GM21717 (cell line): ENCODE measurements around the gene HMCN2.

Experiments
- ATAC-seq: cut with Tn5 transposase; IDR thresholded peaks from one replicate; pipeline ENCODE4 v1.9.1; 2021; ENCODE audit warnings: mild to moderate bottlenecking, moderate library complexity; ENCODE audit not compliant: unreplicated experiment

The HMCN2 gene

GRCh38 chr9:130305381-130305780 lies 39.8 kb downstream of the HMCN2 start:
- ATAC-seq: no peak

GRCh38 chr9:130306823-130307666 lies 41.5 kb downstream of the HMCN2 start:
- no peak for ATAC-seq

- ATAC-seq: no peak
Measured at GRCh38 chr9:130307667-130307943, 42.0 kb downstream of the HMCN2 start.

- ATAC-seq: no peak
Measured at GRCh38 chr9:130308081-130308571, 42.6 kb downstream of the HMCN2 start.

GRCh38 chr9:130309689-130310455 lies 44.3 kb downstream of the HMCN2 start:
- ATAC-seq: no peak

- ATAC-seq: no peak
Measured at GRCh38 chr9:130310456-130310855, 44.9 kb downstream of the HMCN2 start.

- no peak for ATAC-seq
Measured at GRCh38 chr9:130311003-130311402, 45.4 kb downstream of the HMCN2 start.

GRCh38 chr9:130311408-130312140 lies 46.0 kb downstream of the HMCN2 start:
- no peak for ATAC-seq

- no peak for ATAC-seq
Measured at GRCh38 chr9:130313103-130313858, 47.7 kb downstream of the HMCN2 start.

- no peak for ATAC-seq
Measured at GRCh38 chr9:130315446-130316226, 50.1 kb downstream of the HMCN2 start.

- ATAC-seq: no peak
Measured at GRCh38 chr9:130316430-130316829, 50.9 kb downstream of the HMCN2 start.

- ATAC-seq: no peak
Measured at GRCh38 chr9:130319300-130319699, 53.7 kb downstream of the HMCN2 start.

- ATAC-seq: no peak
Measured at GRCh38 chr9:130319944-130320712, 54.6 kb downstream of the HMCN2 start.

- ATAC-seq: no peak
Measured at GRCh38 chr9:130320723-130321481, 55.3 kb downstream of the HMCN2 start.

- no peak for ATAC-seq
Measured at GRCh38 chr9:130321539-130321938, 56.0 kb downstream of the HMCN2 start.

- no peak for ATAC-seq
Measured at GRCh38 chr9:130323051-130323745, 57.6 kb downstream of the HMCN2 start.

- ATAC-seq: no peak
Measured at GRCh38 chr9:130325921-130326320, 60.4 kb downstream of the HMCN2 start.
